AG20443 (cell line): Measurements from ENCODE around the gene SH3GL1.

Experiments used
- DNase-seq: peaks from one replicate; pipeline ENCODE4 v3.0.0; 2012; ENCODE audit warnings: low spot score, mixed read lengths

The SH3GL1 gene

GRCh38 chr19:4431808-4432674 lies 31.7 kb upstream of the SH3GL1 start:
- DNase-seq: no peak

DNA sequence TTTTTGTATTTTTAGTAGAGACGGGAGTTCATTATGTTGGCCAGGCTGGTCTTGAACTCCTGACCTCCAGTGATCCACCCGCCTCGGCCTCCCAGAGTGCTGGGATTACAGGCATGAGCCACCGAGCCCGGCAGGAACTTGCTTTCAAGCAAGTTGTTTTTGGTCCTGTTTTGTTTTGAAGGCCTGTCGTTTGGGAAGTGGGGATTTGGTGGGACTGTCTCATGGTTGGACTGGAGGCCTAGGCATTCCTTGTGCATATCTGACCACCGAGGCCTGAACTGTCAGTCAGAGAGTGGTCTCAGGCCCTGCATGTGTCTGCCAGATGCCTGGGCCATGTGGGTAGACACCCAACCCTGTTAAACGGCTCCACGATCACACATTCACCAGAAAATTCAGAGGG lies 30.9 kb upstream of the SH3GL1 start:
- no peak for DNase-seq

DNA sequence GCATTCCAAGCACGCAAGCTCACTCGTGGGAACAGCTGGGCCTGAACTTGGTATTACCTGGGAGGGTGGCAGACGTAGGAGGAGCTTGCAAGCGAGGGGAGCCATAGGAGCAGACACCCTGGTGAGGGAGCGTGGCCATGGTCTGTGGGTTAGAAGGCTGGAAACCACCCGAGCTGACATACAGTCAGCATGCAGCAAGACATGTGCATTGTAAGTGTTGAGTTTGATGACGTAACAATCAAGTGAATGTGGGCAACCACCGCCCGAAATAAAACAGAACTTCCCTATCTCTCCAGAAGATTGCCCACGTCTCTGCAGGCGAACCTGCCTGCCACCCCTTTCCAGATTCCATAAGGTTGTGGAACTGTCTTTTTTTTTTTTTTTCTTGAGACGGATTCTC lies 30.4 kb upstream of the SH3GL1 start:
- no peak for DNase-seq

DNA sequence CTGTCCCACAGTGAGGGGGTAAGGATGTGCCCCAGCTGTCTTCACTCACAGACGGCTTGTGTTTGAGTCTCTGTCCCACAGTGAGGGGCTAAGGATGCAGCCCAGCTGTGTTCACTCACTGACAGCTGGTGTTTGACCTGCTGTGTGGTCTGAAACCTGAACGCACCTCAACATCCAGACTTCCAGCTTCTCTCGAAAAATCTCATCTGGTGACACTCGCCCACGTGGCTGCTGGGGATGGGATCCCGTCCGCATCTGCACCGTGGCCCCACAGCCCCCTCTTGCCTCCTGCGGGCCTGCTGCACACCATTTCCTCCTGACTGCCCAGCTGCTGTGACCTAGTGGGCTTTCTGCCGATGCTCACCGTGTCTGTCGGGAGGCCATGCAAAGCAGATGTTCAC lies 29.4 kb upstream of the SH3GL1 start:
- no peak for DNase-seq

DNA sequence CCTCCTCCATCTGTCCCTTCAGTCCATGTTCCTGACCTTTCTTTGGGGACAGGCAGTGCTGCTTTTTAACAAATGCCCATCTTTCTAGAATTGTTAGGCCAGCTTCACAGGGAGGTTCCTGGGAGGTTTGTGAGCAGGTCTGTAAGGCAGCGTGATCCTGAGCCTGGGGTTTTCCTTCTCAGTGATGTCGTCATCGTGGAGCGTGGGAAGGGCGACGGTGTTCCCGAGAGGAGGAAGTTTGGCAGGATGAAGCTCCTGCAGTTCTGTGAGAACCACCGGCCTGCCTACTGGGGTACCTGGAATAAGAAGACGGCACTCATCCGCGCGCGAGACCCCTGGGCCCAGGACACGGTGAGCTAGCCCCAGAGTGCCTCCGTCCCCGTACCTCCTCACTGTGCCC lies 28.9 kb upstream of the SH3GL1 start:
- no peak for DNase-seq

GRCh38 chr19:4428326-4428975 lies 28.1 kb upstream of the SH3GL1 start:
- DNase-seq: no peak

GRCh38 chr19:4425537-4425936 lies 25.2 kb upstream of the SH3GL1 start:
- DNase-seq: peak; percentile 91

- no peak for DNase-seq
These were observed 23.2 kb upstream of the SH3GL1 start for GRCh38 chr19:4423416-4424126.

GRCh38 chr19:4416268-4416667 lies 15.9 kb upstream of the SH3GL1 start:
- no peak for DNase-seq

GRCh38 chr19:4415352-4415751 lies 15.0 kb upstream of the SH3GL1 start:
- DNase-seq: no peak

DNA sequence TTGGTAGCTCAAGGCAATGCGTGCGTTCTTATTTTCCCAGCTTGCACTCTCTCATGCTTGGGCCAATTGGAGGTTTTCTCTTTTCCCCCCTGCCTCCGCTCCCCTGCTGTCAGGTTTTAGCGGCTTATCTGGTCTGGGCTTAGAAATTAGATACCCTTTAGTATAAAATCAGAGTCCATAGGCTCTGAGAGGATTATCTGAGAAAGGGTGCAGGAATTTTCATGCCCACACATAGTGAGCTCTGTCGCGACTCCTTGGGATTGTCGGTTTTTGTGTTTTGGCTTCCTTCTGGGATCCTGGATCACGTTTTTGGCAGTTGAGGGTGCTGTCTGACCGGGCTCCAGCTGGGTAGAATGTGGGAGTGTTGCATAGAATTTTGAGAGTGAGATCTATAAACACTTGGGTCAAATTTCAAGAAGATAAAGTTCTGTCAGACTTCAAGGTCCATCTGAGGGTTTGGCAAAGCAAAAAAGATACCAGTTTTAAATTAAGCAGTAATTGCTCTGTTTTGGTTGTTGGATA lies 14.5 kb upstream of the SH3GL1 start:
- no peak for DNase-seq

DNA sequence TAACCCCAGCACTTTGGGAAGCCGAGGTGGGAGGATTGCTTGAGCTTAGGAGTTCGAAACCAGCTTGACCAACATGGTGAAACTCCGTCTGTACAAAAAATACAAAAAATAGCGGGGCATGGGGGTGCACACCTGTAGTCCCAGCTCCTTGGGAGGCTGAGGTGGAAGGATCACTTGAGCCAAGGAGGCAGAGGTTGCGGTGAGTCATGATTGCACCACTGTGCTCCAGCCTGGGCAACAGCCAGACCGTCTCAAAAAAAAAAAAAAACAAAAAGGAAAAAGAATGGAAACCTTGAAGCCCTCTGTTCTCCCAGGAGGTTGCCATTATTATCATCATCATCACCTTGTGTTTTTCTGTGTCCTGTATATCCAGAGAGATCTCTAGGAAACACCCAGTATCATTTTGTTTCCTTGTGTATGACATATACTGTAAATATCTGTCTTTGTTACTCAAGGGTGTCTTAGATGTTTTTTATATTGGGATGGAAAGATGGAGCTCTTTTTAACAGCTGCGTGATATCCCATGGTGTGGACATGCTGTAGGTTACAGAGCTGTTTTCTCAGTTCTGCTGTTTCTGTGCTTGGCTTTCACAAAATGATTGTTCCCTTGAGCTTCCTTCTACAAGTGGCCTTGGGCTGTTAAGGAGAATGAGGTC lies 13.9 kb upstream of the SH3GL1 start:
- DNase-seq: no peak

GRCh38 chr19:4413588-4413987 lies 13.2 kb upstream of the SH3GL1 start:
- DNase-seq: no peak

- DNase-seq: no peak
These were observed 9.0 kb upstream of the SH3GL1 start for GRCh38 chr19:4409123-4409933.

DNA sequence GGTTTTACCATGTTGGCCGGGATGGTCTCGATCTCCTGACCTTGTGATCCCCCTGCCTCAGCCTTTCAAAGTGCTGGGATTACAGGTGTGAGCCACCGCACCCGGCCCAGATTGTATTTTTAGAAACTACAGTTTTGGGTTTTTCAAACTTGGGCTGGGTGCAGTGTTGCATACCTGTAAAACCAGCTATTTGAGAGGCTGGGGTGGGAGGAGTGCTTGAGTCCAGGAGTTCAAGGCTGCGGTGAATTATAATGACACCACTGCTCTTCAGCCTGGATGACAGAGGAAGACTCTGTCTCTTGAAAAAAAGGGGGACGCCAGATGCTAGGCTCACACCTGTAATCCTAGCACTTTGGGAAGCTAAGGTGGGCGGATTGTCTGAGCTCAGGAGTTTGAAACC lies 6.3 kb upstream of the SH3GL1 start:
- DNase-seq: no peak

DNA sequence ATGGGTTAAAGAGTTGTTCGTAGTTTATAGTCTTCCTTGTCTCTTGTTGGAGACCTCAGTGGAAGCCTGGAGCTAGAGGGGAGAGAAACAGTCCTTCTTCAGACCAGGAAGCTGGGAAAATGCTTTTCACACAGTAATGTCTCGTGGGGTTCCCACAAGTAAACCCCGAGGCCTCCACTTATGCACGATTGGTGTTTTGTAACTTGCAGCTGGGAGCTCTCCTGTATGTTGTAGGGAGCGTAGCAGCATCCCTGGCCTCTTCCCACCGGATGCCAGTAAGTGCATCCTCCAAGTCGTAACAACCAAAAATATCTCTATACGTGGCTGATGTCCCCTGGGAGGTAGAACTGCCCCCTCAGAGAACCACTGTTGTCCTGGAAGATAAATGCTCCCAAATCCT lies 5.6 kb upstream of the SH3GL1 start:
- no peak for DNase-seq

DNA sequence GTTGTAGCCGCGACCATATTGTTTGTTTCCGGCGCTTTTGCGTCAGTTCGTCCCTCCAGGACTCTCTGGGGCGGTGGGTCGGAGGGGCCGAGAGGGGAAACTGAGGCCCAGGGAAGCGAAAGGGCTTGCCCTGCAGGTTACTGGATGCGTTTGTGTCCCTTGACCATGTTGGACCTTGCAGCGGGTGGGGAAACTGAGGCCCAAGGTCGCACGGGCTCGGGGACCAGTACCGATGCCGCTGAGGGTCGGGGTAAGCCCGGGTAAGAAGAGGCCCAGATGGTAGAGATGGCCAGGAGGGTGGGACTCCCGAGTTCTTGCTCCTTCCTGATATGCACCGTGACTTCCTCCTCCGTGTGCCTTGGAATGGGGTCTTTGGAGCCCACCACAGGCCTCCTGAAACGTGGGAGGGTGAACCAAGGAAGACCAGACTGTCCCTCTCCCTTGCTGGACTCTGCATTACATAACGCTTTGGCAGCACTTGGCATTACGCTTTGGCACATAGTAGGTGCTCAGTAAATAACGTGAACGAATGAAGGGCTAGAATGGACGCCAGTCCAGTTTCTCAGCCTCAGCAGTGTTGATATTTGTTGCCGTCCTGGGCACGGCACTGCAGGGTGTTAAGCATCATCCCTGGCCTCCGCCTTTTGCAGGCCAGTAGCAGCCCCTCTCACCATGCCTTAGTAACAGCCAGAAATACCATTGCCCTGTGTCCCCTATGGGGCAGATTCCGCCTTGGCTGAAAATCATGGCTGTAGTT lies 2.8 kb upstream of the SH3GL1 start:
- no peak for DNase-seq

DNA sequence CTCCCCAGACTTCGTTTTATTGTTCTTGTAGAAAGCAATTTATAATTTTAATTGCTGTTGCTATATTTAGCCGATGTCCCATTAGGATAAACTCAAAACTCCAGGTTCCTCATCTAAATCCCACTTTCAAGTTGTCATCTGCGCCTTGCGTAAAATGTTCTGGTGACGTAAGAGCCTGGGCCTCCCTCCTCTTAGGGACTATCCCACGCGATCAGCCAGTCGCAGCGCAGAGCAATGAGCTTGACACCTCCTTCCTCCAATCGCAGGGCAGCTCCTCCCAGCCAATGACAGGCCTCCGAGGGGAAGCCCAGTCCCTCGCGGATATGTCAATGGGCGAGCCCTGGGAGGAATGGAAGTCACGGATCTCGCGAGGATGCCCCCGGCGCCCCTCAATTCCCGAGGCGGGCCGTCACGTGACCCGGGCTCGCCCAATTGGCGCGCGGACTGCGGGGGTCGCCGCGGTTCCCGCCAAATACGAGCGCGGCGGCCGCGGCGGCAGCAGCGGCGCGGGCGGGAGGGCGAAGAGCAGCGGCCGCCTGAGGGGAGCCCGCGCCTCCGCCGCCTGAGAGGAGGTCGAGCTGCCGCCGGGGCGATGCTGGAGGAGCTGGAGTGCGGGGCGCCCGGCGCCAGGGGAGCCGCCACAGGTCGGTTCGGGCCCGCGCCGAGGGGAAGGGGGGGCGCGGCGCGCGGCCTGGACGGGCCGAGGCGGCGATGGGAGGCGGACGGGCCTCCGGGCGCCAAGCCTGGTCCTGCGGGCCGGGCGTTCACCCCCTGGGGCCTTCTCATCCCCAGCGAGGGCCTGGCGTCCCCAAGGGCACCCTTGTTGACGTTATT lies 2.0 kb upstream of the SH3GL1 start, which contains the start of gene CHAF1A:
CHAF1A (plus strand) TSS at position 470 of the 834 bp plus-strand sequence; CDS start at position 593, 123 bp downstream.
- peak; percentile 99 for DNase-seq

DNA sequence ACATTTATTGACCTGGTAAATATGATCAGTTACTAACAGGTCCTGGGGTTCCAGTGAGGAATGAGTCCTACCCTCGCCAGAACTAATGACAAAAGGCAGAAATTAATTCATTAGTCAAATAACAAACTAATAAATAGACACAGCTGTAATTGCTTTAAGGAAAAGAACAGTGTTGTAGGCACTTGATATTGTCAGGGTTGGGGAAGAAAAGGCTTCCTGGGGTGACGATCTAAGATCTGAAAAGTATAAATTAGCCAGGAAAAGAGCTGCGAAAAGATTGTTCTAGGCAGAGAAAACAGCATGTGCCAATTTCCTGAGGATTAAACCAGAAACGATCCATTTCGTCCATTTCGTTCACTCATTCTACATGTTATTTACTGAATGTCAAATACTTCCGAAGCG lies 1.4 kb upstream of the SH3GL1 start:
- DNase-seq: no peak

DNA sequence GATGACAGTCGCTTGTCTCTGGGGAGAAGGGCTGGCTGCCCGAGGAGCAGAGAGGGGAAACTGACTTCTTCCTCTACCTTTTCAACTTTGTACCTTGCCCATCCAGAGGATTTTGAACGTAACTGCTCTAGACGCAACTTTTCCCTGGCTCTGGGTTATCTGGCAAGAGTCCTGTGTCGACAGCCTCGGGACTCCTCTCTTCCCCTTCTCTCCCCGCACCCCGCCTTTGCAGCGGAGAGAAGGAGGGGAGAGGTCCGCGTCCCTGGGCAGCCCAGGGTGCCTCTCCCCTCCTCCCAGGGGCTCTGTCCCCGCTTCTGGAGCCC lies 574 bp downstream of the SH3GL1 start:
- no peak for DNase-seq
